K562 treated with DMSO at 1 percent for 48 hours (cell line): ENCODE data around the gene BRDT. TPM values are rescaled to one million over a fixed set of nuclear protein-coding genes. Genes with fewer than 3 reads are reported as not detected.

ENCODE experiments used
- total RNA-seq: library from RNA; unstranded; fragments of 300-600 nt; gene quantifications from 2 replicates; pipeline ENCODE4 v1.2.3, GENCODE V29; 2022; ENCODE audit warnings: low replicate concordance; ENCODE audit errors: extremely low read depth

The BRDT gene
- total RNA-seq, result not detected in 2 replicates

GRCh38 chr1:91949356-91949699 is at the start of gene BRDT:
Gene BRDT (plus strand): TSS chr1:91949401. CDS start chr1:91962755, 13,354 bp downstream.

Other genes with a start within 250 kb of the BRDT start
- not detected in 2 replicates for gene TGFBR3, start 63.2 kb upstream of the BRDT start, total RNA-seq
- gene EPHX4, start 80.6 kb downstream of the BRDT start, total RNA-seq, result not detected in 2 replicates
- gene SETSIP, start 126.0 kb downstream of the BRDT start, total RNA-seq, result not detected in 2 replicates
- not detected in 2 replicates for gene BTBD8, start 130.9 kb downstream of the BRDT start, total RNA-seq